Caco-2 (cell line): Measurements from ENCODE around the gene ZNF175. TPM values are rescaled to one million over a fixed set of nuclear protein-coding genes. Genes with fewer than 3 reads are reported as not detected.

Experiments
- BruUV-seq: library from RNA; stranded (reverse); fragments of 400-500 nt; replicated peaks from 2 replicates; lab custom pipeline; 2021; lab: Mats Ljungman, UMichigan
- CTCF ChIA-PET: fragments of 300-600 bp; sonication (Branson Sonifier 250); formaldehyde crosslinking; loops from one replicate; lab custom pipeline; 2022; ENCODE audit warnings: antibody characterized with exemption; lab: Charles Lee
- POLR2A ChIA-PET: fragments of 300-600 bp; sonication (Branson Sonifier 250); formaldehyde crosslinking; loops from one replicate; lab custom pipeline; 2022; ENCODE audit warnings: antibody characterized with exemption; lab: Charles Lee
- DNase-seq, 2 experiments: peaks; one replicate each; pipeline versions ENCODE4 v3.0.0 to v3.0.0-alpha.2; 2020 to 2022
- H3K27me3 ChIP-seq: replicated peaks from 2 replicates; pipeline ENCODE4 v1.6.0; 2011; ENCODE audit warnings: low read length; ENCODE audit not compliant: control insufficient read depth, insufficient read depth
- H3K36me3 ChIP-seq: 2 replicates; pipeline ENCODE4 v1.5.1; 2011; ENCODE audit warnings: low read length; ENCODE audit not compliant: control insufficient read depth, insufficient read depth
- H3K4me1 ChIP-seq: fragments of 250-450 bp; sonication (Bioruptor Pico); 2 replicates; pipeline ENCODE4 v1.5.1; 2020; ENCODE audit warnings: mild to moderate bottlenecking
- H3K4me3 ChIP-seq: 2 replicates; pipeline ENCODE4 v1.5.1; 2011; ENCODE audit warnings: low read depth, mild to moderate bottlenecking, control low read depth, low read length
- H3K9me3 ChIP-seq: fragments of 250-450 bp; sonication (Bioruptor Pico); 2 replicates; pipeline ENCODE4 v1.5.1; 2020; ENCODE audit warnings: mild to moderate bottlenecking, moderate library complexity
- H3K27ac Mint-ChIP-seq: one replicate; pipeline ENCODE4 v1.8.0; 2022; ENCODE audit warnings: mixed read lengths; ENCODE audit not compliant: unreplicated experiment
- H3K27me3 Mint-ChIP-seq: one replicate; pipeline ENCODE4 v1.8.0; 2022; ENCODE audit warnings: mixed read lengths; ENCODE audit not compliant: insufficient read depth, unreplicated experiment
- H3K36me3 Mint-ChIP-seq: one replicate; pipeline ENCODE4 v1.8.0; 2022; ENCODE audit warnings: mild to moderate bottlenecking, mixed read lengths; ENCODE audit not compliant: insufficient read depth, unreplicated experiment
- H3K4me1 Mint-ChIP-seq: one replicate; pipeline ENCODE4 v1.8.0; 2022; ENCODE audit warnings: low read depth, mixed read lengths; ENCODE audit not compliant: unreplicated experiment
- H3K4me3 Mint-ChIP-seq: one replicate; pipeline ENCODE4 v1.8.0; 2022; ENCODE audit warnings: mild to moderate bottlenecking, moderate library complexity, mixed read lengths; ENCODE audit not compliant: unreplicated experiment
- H3K9me3 Mint-ChIP-seq: one replicate; pipeline ENCODE4 v1.8.0; 2022; ENCODE audit warnings: mixed read lengths; ENCODE audit not compliant: unreplicated experiment
- intact Hi-C: fragments of 100-400 bp; cut with micrococcal nuclease; formaldehyde crosslinking; loops from one replicate; pipeline ENCODE4 v1.10.0; 2022; ENCODE audit not compliant: unreplicated experiment
- total RNA-seq: library from RNA; stranded (reverse); gene quantifications from 2 replicates; pipeline ENCODE4 v1.2.3, GENCODE V29; 2022
- TF ChIP-seq, protein P1 (sequence below), 2 experiments: fragments of 200-600 bp in 1 of 2; IDR thresholded peaks; 1 replicate in 1 of 2; 2 replicates in 1 of 2; pipeline versions ENCODE4 v1.5.1 to v1.8.0; 2011 to 2022; ENCODE audit warnings: antibody characterized with exemption in 1 of 2, control low read depth in 1 of 2, inconsistent platforms in 1 of 2, low read depth in 1 of 2, low read length in 1 of 2, mild to moderate bottlenecking in 1 of 2, moderate library complexity in 1 of 2; ENCODE audit not compliant: insufficient read depth in 1 of 2, severe bottlenecking in 1 of 2, unreplicated experiment in 1 of 2

The ZNF175 gene
- total RNA-seq, 1 experiment from 2014 or later = 8.7 TPM

DNA sequence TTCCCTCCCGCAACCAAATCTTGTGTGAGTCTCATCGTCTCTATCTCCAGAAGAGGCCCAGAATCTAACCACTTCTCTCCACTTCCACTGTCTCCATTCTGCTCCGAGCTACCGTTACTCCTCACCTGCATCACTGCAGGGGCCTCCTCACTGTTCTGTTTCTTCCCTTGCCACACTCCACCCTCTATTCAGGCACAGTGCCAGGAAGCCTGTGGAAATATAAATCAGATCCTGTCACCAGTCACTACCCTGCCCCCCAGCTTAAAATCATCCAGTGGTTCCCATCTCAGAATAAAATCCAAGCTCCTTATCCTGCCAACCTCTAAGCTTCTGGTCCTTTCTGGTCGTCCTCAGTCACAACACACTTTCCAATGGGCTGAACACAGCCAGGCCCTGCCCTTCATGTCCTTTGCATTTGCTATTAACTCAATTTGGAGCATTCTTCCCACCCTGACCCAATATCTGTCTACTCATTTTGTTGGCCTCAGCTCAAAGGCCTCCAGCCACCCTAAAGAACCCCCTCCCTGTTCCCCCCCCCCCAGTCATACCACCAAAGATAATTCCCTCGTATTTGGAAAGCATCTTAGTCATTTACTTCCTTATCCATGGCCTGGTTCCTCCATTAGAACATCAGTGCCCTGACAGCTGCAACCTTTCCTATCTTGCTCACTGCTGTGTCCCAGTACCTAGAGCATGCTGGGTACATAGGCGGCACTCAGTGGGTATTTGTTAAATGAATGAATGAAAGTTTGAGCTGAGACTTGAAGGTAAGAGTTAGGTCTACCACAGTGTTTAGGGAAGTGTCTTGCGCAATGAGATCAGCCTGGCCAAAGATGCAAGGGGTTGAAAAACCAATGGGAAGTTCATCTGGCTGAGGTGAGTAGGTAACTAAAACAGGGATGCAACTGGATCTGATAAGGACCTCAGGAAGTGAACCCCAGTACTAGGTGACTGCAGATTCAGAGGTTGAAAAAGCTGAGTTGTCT lies 24.4 kb downstream of the ZNF175 start:
- POLR2A ChIA-PET = no interaction called here
- TSS peak; percentile 28 for BruUV-seq
- H3K4me3 ChIP-seq = no peak overlapping the region

DNA sequence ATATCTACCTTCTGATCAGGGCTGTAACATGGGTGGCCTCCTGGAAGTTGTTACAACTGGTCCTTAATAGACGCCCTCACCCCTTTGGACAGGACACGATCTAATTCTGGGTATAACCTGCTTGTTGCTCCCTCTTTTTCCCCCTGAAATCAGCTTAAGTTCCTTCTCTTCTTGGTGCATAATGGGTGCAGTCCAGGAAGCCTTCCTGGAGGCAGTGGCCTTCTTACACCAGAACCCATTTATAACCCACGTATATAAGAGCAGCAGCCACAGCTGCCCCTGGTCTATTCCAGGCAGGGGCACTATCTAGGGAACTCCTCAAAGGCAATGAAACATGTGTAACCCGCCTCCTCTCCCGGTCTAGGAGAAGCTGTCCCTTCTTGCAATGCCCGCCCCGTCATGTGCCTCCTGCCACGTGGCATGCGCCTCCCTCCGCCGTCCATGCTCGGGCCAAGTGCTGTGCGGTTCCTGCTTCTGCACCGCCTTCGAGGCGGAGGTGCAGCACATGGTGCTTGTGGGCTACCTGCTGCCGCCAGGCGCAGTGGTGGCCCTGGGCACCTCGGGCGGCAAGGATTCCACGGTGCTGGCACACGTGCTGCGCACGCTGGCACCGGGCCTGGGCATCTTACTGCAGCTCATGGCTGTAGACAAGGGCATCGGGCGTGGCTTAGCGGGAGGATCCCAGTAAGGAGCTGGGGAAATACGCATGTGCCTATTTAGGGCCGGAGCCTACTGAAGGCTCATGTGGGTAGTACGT lies 27.3 kb downstream of the ZNF175 start:
- no TSS peak for BruUV-seq
- Histone ChIP-seq H3K36me3 (no peaks in the 10 kb centered on the region), H3K9me3 (no peaks in the 10 kb centered on the region), H3K27me3 (no peaks in the 10 kb centered on the region), H3K4me1 (peaks cover under 1% of the 10 kb centered on the region; the same call in 1 of the 2 replicates), H3K4me3 (no peak overlapping the region)
- intact Hi-C loops = no loop called here
- TF ChIP-seq, protein P1, sequence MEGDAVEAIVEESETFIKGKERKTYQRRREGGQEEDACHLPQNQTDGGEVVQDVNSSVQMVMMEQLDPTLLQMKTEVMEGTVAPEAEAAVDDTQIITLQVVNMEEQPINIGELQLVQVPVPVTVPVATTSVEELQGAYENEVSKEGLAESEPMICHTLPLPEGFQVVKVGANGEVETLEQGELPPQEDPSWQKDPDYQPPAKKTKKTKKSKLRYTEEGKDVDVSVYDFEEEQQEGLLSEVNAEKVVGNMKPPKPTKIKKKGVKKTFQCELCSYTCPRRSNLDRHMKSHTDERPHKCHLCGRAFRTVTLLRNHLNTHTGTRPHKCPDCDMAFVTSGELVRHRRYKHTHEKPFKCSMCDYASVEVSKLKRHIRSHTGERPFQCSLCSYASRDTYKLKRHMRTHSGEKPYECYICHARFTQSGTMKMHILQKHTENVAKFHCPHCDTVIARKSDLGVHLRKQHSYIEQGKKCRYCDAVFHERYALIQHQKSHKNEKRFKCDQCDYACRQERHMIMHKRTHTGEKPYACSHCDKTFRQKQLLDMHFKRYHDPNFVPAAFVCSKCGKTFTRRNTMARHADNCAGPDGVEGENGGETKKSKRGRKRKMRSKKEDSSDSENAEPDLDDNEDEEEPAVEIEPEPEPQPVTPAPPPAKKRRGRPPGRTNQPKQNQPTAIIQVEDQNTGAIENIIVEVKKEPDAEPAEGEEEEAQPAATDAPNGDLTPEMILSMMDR (IDR thresholded peaks at IDR 0.05; ENCODE audit: insufficient read depth in 1 of 2, low read depth in 1 of 2, low read length in 1 of 2, severe bottlenecking in 1 of 2, unreplicated experiment in 1 of 2) = no peak
- ChIA-PET POLR2A (no interaction called here), CTCF (interaction anchor here (0.6 kb wide), 1 partner anchor 23 kb away, joined by 3 read pairs; no protein-coding TSS in a partner anchor)
- DNase-seq = no peak
- peaks cover 2% of the 10 kb centered on the region for H3K4me1 Mint-ChIP-seq
- H3K36me3 Mint-ChIP-seq = peaks cover 5% of the 10 kb centered on the region
- H3K9me3 Mint-ChIP-seq = no peaks in the 10 kb centered on the region
- no peak overlapping the region for H3K27ac Mint-ChIP-seq
- H3K4me3 Mint-ChIP-seq = no peak overlapping the region
- no peaks in the 10 kb centered on the region for H3K27me3 Mint-ChIP-seq

More for the DNA sequence above, 24.4 kb downstream of the ZNF175 start:
- Mint-ChIP-seq H3K4me3 (peak overlapping the region; percentile 93), H3K4me1 (peaks cover 14% of the 10 kb centered on the region), H3K36me3 (peaks cover 9% of the 10 kb centered on the region), H3K27ac (peak overlapping the region; percentile 63), H3K27me3 (no peaks in the 10 kb centered on the region), H3K9me3 (no peaks in the 10 kb centered on the region)
- Histone ChIP-seq H3K9me3 (no peaks in the 10 kb centered on the region), H3K27me3 (no peaks in the 10 kb centered on the region), H3K4me1 (peaks cover 14% of the 10 kb centered on the region), H3K36me3 (no peaks in the 10 kb centered on the region)
- intact Hi-C loops = no loop called here
- TF ChIP-seq, protein P1 (IDR thresholded peaks at IDR 0.05; ENCODE audit: insufficient read depth in 1 of 2, low read depth in 1 of 2, low read length in 1 of 2, severe bottlenecking in 1 of 2, unreplicated experiment in 1 of 2) = no peak
- CTCF ChIA-PET = no interaction called here
- no peak for DNase-seq

DNA sequence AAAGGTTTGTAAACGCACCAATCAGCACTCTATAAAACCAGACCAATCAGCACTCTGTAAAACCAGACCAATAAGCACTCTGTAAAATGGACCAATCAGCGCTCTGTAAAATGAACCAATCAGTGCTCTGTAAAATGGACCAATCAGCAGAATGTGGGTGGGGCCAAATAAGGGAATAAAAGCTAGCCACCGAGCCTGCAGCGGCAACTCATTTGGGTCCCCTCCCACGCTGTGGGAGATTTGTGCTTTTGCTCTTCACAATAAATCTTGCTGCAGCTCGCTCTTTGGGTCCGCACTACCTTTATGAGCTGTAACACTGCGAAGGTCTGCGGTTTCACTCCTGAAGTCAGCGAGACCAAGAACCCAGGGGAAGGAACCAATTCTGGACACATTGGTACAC lies 28.0 kb downstream of the ZNF175 start:
- Mint-ChIP-seq H3K27ac (no peak overlapping the region), H3K9me3 (no peaks in the 10 kb centered on the region), H3K4me1 (no peaks in the 10 kb centered on the region), H3K4me3 (no peak overlapping the region), H3K27me3 (no peaks in the 10 kb centered on the region), H3K36me3 (peaks cover 5% of the 10 kb centered on the region)
- H3K27me3 ChIP-seq = no peaks in the 10 kb centered on the region
- CTCF ChIA-PET = interaction anchor here (0.6 kb wide), 1 partner anchor 24 kb away, joined by 3 read pairs; no protein-coding TSS in a partner anchor
- no peak overlapping the region for H3K4me3 ChIP-seq
- BruUV-seq = no TSS peak
- DNase-seq = no peak
- no peaks in the 10 kb centered on the region for H3K9me3 ChIP-seq
- no peaks in the 10 kb centered on the region for H3K4me1 ChIP-seq
- intact Hi-C loops = no loop called here
- POLR2A ChIA-PET = no interaction called here
- no peaks in the 10 kb centered on the region for H3K36me3 ChIP-seq
- TF ChIP-seq, protein P1 (IDR thresholded peaks at IDR 0.05; ENCODE audit: insufficient read depth in 1 of 2, low read depth in 1 of 2, low read length in 1 of 2, severe bottlenecking in 1 of 2, unreplicated experiment in 1 of 2) = no peak
